ENCODE measurements around the gene TMEM164. TPM values are rescaled to one million over a fixed set of nuclear protein-coding genes. Genes with fewer than 3 reads are reported as not detected.

TMEM164 gene
- total RNA-seq, 1 experiment from 2014 or later = 26.2 TPM

- no peak for TF ChIP-seq CTCF (IDR thresholded peaks at IDR 0.05; ENCODE audit: insufficient read depth in 1 of 2, low read depth in 1 of 2, low read length in 1 of 2, severe bottlenecking in 1 of 2, unreplicated experiment in 1 of 2)
- BruUV-seq (replicated peaks) = no TSS peak
- Histone ChIP-seq H3K27me3 (replicated peaks; ENCODE audit: control insufficient read depth, insufficient read depth, low read length) (no peaks in the 10 kb centered on the region), H3K4me1 (no peaks in the 10 kb centered on the region), H3K36me3 (ENCODE audit: control insufficient read depth, insufficient read depth, low read length) (no peaks in the 10 kb centered on the region), H3K4me3 (ENCODE audit: low read depth, low read length) (no peak overlapping the region), H3K9me3 (no peaks in the 10 kb centered on the region)
- Mint-ChIP-seq H3K4me3 (ENCODE audit: unreplicated experiment) (no peak overlapping the region), H3K27me3 (ENCODE audit: insufficient read depth, unreplicated experiment) (no peaks in the 10 kb centered on the region), H3K27ac (ENCODE audit: unreplicated experiment) (no peak overlapping the region), H3K9me3 (ENCODE audit: unreplicated experiment) (no peaks in the 10 kb centered on the region), H3K36me3 (ENCODE audit: insufficient read depth, unreplicated experiment) (peaks cover 17% of the 10 kb centered on the region), H3K4me1 (ENCODE audit: low read depth, unreplicated experiment) (no peaks in the 10 kb centered on the region)
- intact Hi-C loops (cut with micrococcal nuclease; ENCODE audit: unreplicated experiment) = loop anchor here (10.0 kb wide), 1 partner anchor 146 kb away; the partner anchor contains the start of gene AMMECR1
- ChIA-PET POLR2A (no interaction called here), CTCF (interaction anchor here (0.6 to 1.7 kb wide), 3 partner anchors 116 to 233 kb away, joined by 3 to 4 read pairs (median 4); no protein-coding TSS in a partner anchor)
- DNase-seq = no peak
Measured at GRCh38 chrX:110168585-110168984, 165.7 kb downstream of the TMEM164 start.

DNA sequence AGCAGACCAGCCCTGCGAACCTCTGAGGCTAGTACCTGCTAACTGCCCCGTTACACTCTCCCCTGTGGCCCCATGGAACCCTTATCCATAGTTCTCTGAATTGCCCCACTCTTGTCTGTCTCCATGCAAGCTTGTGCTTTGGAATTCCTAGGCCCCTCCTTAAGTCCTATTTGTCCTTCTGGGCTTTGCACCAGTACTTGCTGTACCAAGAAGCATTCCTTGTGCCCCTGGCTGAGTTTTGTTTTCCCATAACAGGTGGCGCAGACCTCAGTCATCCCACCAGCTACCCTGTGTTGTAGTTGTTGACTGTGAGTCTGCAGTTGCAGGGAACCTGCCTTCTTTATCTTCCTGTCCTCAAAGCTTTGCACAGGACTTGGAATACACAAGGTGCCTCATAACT is 167.1 kb downstream of the TMEM164 start:
- no peaks in the 10 kb centered on the region for H3K27me3 ChIP-seq (replicated peaks; ENCODE audit: control insufficient read depth, insufficient read depth, low read length)
- POLR2A ChIA-PET = no interaction called here
- BruUV-seq (replicated peaks) = no TSS peak
- no peak overlapping the region for H3K4me3 ChIP-seq (ENCODE audit: low read depth, low read length)
- CTCF ChIA-PET = no interaction called here
- intact Hi-C loops (cut with micrococcal nuclease; ENCODE audit: unreplicated experiment) = no loop called here
- H3K9me3 ChIP-seq = no peaks in the 10 kb centered on the region
- no peaks in the 10 kb centered on the region for H3K36me3 ChIP-seq (ENCODE audit: control insufficient read depth, insufficient read depth, low read length)
- Mint-ChIP-seq H3K27ac (ENCODE audit: unreplicated experiment) (no peak overlapping the region), H3K27me3 (ENCODE audit: insufficient read depth, unreplicated experiment) (no peaks in the 10 kb centered on the region), H3K4me3 (ENCODE audit: unreplicated experiment) (no peak overlapping the region), H3K36me3 (ENCODE audit: insufficient read depth, unreplicated experiment) (peaks cover 18% of the 10 kb centered on the region), H3K4me1 (ENCODE audit: low read depth, unreplicated experiment) (no peaks in the 10 kb centered on the region), H3K9me3 (ENCODE audit: unreplicated experiment) (no peaks in the 10 kb centered on the region)
- H3K4me1 ChIP-seq = no peaks in the 10 kb centered on the region
- TF ChIP-seq CTCF (IDR thresholded peaks at IDR 0.05; ENCODE audit: insufficient read depth in 1 of 2, low read depth in 1 of 2, low read length in 1 of 2, severe bottlenecking in 1 of 2, unreplicated experiment in 1 of 2) = no peak
- no peak for DNase-seq

GRCh38 chrX:110171442-110171841 is 168.5 kb downstream of the TMEM164 start:
- Mint-ChIP-seq H3K4me3 (ENCODE audit: unreplicated experiment) (no peak overlapping the region), H3K9me3 (ENCODE audit: unreplicated experiment) (no peaks in the 10 kb centered on the region), H3K4me1 (ENCODE audit: low read depth, unreplicated experiment) (no peaks in the 10 kb centered on the region), H3K27ac (ENCODE audit: unreplicated experiment) (no peak overlapping the region), H3K36me3 (ENCODE audit: insufficient read depth, unreplicated experiment) (peaks cover 18% of the 10 kb centered on the region), H3K27me3 (ENCODE audit: insufficient read depth, unreplicated experiment) (no peaks in the 10 kb centered on the region)
- intact Hi-C loops (cut with micrococcal nuclease; ENCODE audit: unreplicated experiment) = no loop called here
- no peaks in the 10 kb centered on the region for H3K27me3 ChIP-seq (replicated peaks; ENCODE audit: control insufficient read depth, insufficient read depth, low read length)
- H3K9me3 ChIP-seq = no peaks in the 10 kb centered on the region
- TF ChIP-seq CTCF (IDR thresholded peaks at IDR 0.05; ENCODE audit: insufficient read depth in 1 of 2, low read depth in 1 of 2, low read length in 1 of 2, severe bottlenecking in 1 of 2, unreplicated experiment in 1 of 2) = no peak
- H3K4me3 ChIP-seq (ENCODE audit: low read depth, low read length) = no peak overlapping the region
- BruUV-seq (replicated peaks) = no TSS peak
- no peaks in the 10 kb centered on the region for H3K4me1 ChIP-seq
- POLR2A ChIA-PET = no interaction called here
- DNase-seq = no peak
- CTCF ChIA-PET = no interaction called here
- H3K36me3 ChIP-seq (ENCODE audit: control insufficient read depth, insufficient read depth, low read length) = no peaks in the 10 kb centered on the region; the same call in 1 of the 2 replicates
